ENCODE measurements around the gene PRPSAP1. TPM values are rescaled to one million over a fixed set of nuclear protein-coding genes. Genes with fewer than 3 reads are reported as not detected.
"Not testable (repeated sequence)": the region's sequence is repeated elsewhere in the genome, so short reads cannot be mapped to it uniquely, and the experiment has no call there.

Gene PRPSAP1
- total RNA-seq, 4 donors from 2014 or later, result 10.2 to 23.4 (median 15.9) TPM

- intact Hi-C loops (cut with DNase I; ENCODE audit: low total_unique reads) (no loop called here), in situ Hi-C loops (cut with MboI; ENCODE audit: low sequenced_read_pairs in 4 of 4) (no loop called here)
- Histone ChIP-seq H3K27me3 (no peaks in the 10 kb centered on the region), H3K4me3 (peak overlapping the region in 1 of 4 donors; percentile 81), H3K9me3 (no peaks in the 10 kb centered on the region), H3K27ac (peak overlapping the region; percentile 90 to 98 (median 95)), H3K4me1 (peaks cover 63 to 64% of the 10 kb centered on the region in 2 donors), H3K36me3 (no peaks in the 10 kb centered on the region)
- no peak for DNase-seq
- no peak for ATAC-seq
- no peak for TF ChIP-seq POLR2A (IDR thresholded peaks at IDR 0.05)
- TF ChIP-seq CTCF (IDR thresholded peaks at IDR 0.05 in 4 of 5, conservative IDR thresholded peaks at IDR 0.05 in 1 of 5), result no peak
Observed at GRCh38 chr17:76270127-76270592, 83.6 kb downstream of the PRPSAP1 start.

GRCh38 chr17:76268991-76269981 is 84.4 kb downstream of the PRPSAP1 start:
- peak overlapping the region; percentile 90 to 98 (median 95) for H3K27ac ChIP-seq
- H3K27me3 ChIP-seq, result no peaks in the 10 kb centered on the region
- peaks cover 67% of the 10 kb centered on the region in 2 donors for H3K4me1 ChIP-seq
- intact Hi-C loops (cut with DNase I; ENCODE audit: low total_unique reads) (loop anchor here (5.0 to 10.0 kb wide), 3 partner anchors 72 to 484 kb away; partner anchors contain the start of genes MFSD11, SRSF2 and UNK), in situ Hi-C loops (cut with MboI; ENCODE audit: low sequenced_read_pairs in 4 of 4) (no loop called here)
- TF ChIP-seq CTCF (IDR thresholded peaks at IDR 0.05 in 4 of 5, conservative IDR thresholded peaks at IDR 0.05 in 1 of 5), result no peak
- peak in 1 of 2 donors; percentile 18 for TF ChIP-seq POLR2A (IDR thresholded peaks at IDR 0.05)
- peak in 1 of 2 donors; percentile 72 for DNase-seq
- no peaks in the 10 kb centered on the region for H3K9me3 ChIP-seq
- H3K36me3 ChIP-seq, result no peaks in the 10 kb centered on the region
- H3K4me3 ChIP-seq, result peak overlapping the region in 2 of 4 donors; percentile 2 to 81
- peak in 1 of 2 donors; percentile 1 for ATAC-seq

- intact Hi-C loops (cut with DNase I; ENCODE audit: low total_unique reads), result loop anchor here (5.0 to 10.0 kb wide), 3 partner anchors 71 to 483 kb away; partner anchors contain the start of genes MFSD11, SRSF2 and UNK
- ATAC-seq, result peak; percentile 24 to 31
- Histone ChIP-seq H3K27ac (peak overlapping the region; percentile 90 to 98 (median 95)), H3K36me3 (no peaks in the 10 kb centered on the region), H3K27me3 (no peaks in the 10 kb centered on the region), H3K4me3 (peak overlapping the region in 3 of 4 donors; percentile 21 to 81 (median 80)), H3K9me3 (no peaks in the 10 kb centered on the region), H3K4me1 (peaks cover 78% of the 10 kb centered on the region in 2 donors)
- peak; percentile 66 to 77 for TF ChIP-seq POLR2A (IDR thresholded peaks at IDR 0.05)
- TF ChIP-seq CTCF (IDR thresholded peaks at IDR 0.05 in 4 of 5, conservative IDR thresholded peaks at IDR 0.05 in 1 of 5), result no peak
- peak; percentile 88 to 92 for DNase-seq
- in situ Hi-C loops (cut with MboI; ENCODE audit: low sequenced_read_pairs in 4 of 4), result no loop called here
Observed at GRCh38 chr17:76268015-76268749, 85.5 kb downstream of the PRPSAP1 start.

GRCh38 chr17:76267581-76268001 is 86.1 kb downstream of the PRPSAP1 start:
- intact Hi-C loops (cut with DNase I; ENCODE audit: low total_unique reads), result loop anchor here (5.0 to 10.0 kb wide), 3 partner anchors 70 to 483 kb away; partner anchors contain the start of genes MFSD11, SRSF2 and UNK
- ATAC-seq; in situ Hi-C loops (cut with MboI; ENCODE audit: low sequenced_read_pairs in 4 of 4); H3K27me3 ChIP-seq; H3K36me3 ChIP-seq; H3K9me3 ChIP-seq; DNase-seq: not testable (repeated sequence)
- Histone ChIP-seq H3K27ac (peak overlapping the region; percentile 90 to 98 (median 95)), H3K4me3 (peak overlapping the region in 3 of 4 donors; percentile 21 to 81 (median 80)), H3K4me1 (peaks cover 77 to 79% of the 10 kb centered on the region in 2 donors)
